COLO668 (cell line): ENCODE measurements around the gene BDH1.

Source experiments
- DNase-seq: peaks from one replicate; lab custom pipeline; 2025; ENCODE audit not compliant: unreplicated experiment; lab: John Stamatoyannopoulos, UW

Gene BDH1

DNA sequence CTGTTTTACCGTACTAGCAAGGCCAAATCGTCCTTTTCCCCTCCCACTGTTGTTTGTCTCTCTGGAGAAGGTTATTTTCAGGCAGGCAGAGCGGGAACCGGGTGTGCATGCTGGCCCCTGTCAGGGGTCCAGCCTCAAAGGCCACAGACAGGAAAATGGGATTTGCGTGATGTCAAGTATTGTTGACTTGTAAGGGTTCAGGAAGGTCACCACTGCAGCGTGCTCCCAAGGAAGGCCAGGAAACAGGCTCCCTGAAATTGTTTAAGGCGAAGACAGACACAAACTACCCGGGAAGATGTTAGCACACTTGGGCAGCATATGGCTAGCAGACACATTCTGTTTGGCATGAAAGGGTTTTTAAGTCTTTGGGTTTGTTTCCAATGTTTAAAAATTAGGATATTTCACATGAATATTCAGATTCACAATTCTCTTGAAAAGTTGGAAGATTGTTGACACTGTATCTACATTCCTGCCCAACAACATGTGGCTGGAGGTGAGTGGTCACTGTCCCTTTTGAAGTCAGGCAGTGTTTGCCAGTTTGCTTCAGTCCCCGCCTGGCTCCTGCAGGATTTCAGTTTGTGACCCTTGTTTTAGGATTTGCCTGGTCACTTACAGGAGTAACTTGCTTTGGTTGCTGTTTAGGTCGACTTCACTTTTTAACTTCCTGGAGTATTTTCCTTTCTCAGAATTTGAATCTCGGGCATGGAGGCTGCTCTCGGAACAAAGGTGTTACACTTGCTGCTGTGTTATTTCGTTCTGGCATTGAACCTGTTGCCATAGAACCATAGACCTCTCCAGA is 90.4 kb downstream of the BDH1 start:
- DNase-seq = no peak

DNA sequence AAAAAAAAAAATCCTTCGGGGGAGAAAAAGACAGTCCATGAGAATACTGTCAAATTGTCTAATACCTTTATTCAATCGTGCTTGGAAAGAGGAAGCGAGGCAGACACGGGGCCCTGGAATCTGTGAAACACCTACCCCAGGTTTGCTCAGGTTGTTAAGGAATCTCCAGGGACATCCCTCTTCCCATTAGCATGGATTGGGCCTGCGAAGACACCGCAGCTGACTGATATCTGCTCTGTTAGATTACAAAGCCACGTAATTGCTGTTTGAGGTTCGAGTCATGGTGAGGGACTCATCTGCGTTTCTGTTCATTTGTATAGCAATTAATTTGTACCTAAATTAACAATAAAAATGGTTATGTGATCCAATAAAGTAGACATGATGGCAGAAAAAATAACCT is 91.0 kb downstream of the BDH1 start:
- DNase-seq = no peak

DNA sequence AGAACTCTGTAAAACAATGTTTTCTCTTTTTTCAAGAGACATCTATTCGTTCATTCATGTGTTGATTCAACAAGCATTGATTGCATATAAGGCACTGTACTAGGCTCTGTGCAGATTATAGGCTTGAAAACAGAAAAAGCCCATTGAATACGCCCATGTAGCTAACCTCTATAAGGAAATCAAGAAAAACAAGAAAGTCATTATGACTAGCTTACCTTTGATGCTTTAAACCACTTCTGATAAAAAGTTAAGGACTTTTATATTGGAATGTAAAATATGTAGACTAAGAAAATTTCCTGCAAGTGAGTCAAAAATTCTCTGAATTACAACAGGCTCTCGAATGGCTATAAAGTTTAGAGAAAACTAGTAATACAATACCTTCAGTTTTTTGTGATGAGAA is 92.5 kb downstream of the BDH1 start:
- no peak for DNase-seq

DNA sequence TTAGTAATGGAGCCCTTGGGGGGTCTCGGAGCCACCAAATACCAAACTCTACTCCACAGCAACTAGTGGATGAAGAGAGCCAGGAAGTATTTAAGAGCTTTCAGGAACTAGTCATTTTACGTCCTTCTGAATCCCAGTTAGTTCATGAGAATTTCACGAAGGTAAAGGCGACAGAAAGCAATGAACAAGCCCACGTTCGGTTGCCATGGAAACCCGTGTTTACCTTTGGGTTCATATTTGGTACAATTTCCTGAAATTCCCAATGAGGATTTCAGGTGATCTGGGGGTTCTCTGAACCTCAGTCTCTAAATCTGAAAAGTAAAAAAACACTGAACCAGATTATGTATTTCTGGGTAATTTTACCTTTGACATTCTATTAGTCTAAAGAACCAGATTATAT is 93.0 kb downstream of the BDH1 start:
- no peak for DNase-seq

DNA sequence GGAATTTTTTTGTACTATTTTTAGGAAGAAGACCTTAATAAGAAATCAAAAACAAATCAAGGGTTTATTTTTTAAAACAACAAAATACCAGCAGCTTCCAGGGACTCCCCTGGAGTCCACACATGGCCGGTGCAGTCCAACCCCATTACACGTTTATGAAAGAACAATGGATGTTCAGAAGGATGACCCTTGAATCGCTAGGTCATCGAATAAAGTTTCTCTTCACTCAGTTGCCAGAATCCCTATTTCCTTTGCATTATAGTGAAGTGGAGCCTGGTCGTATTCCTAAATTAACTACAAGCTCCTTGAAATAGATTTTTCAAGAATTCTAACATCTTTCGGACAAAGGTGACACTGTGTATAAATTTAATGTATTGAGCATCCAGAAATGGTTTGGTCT is 95.1 kb downstream of the BDH1 start:
- DNase-seq = no peak

DNA sequence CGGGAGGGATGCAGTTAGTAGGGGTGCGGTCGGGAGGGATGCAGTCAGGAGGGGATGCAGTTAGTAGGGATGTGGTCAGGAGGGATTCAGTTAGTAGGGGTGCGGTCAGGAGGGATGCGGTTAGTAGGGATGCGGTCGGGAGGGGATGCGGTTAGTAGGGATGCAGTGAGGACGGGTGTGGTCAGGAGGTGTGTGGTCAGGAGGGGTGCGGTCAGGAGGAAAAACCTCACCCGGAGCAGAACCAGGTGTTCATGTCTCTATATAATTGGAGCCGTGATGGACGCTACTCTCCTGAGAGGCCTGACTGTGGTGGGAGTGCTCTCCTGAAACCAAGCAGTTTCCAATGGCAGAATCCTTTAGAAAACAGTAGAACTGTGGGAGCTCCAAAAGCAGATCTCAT is 95.8 kb downstream of the BDH1 start:
- no peak for DNase-seq
